K562 (cell line): Measurements from ENCODE around the gene DENND1A. TPM values are rescaled to one million over a fixed set of nuclear protein-coding genes. Genes with fewer than 3 reads are reported as not detected.

Experiments used
- ATAC-seq: fragments of 200-7000 bp; cut with Tn5 transposase; 3 replicates; pipeline ENCODE4 v1.9.1; 2020; ENCODE audit warnings: moderate library complexity
- BruUV-seq: library from RNA; stranded (reverse); fragments of 400-500 nt; replicated peaks from 2 replicates; lab custom pipeline; 2021; lab: Mats Ljungman, UMichigan
- CTCF ChIA-PET: fragments of 300-600 bp; formaldehyde crosslinking; extraction: SDS; loops from one replicate; lab custom pipeline; 2021; ENCODE audit warnings: low intra/inter-chr PET ratio; lab: Yijun Ruan, JAX
- POLR2A ChIA-PET: fragments of 300-600, 350-650 bp; sonication (Branson Sonifier 250); formaldehyde crosslinking; extraction: SDS; loops from one replicate; lab custom pipeline; 2021; ENCODE audit warnings: antibody characterized with exemption, inconsistent platforms; lab: Yijun Ruan, JAX
- DNase-seq, 4 experiments: peaks; one replicate each; pipeline versions ENCODE4 v3.0.0 to v3.0.0-alpha.2; 2011 to 2018; ENCODE audit warnings: low spot score in 3 of 4, mixed read lengths in 3 of 4; ENCODE audit errors: extremely low read depth in 1 of 4
- FAIRE-seq: peaks from 2 replicates; lab custom pipeline; 2011; peaks lifted over from hg19 to GRCh38; lab: Jason Lieb, UNC
- H2AFZ ChIP-seq: 2 replicates; pipeline ENCODE4 v1.6.0; 2011; ENCODE audit warnings: low read depth, low read length, control low read depth, inconsistent platforms
- H3K27ac ChIP-seq: fragments of 200-600 bp; 3 replicates; pipeline ENCODE4 v1.8.0; 2011; ENCODE audit warnings: low read depth, mild to moderate bottlenecking, control low read depth, inconsistent platforms, low read length, moderate library complexity, mixed read lengths; ENCODE audit errors: extremely low read depth
- H3K27me3 ChIP-seq, 2 experiments: fragments of 300-600 bp in 1 of 2; 2 replicates in 1 of 2; 3 replicates in 1 of 2; pipeline versions ENCODE4 v1.6.0 to v1.8.0; 2011; ENCODE audit warnings: inconsistent platforms in 2 of 2, low read length in 2 of 2, mild to moderate bottlenecking in 1 of 2, mixed read lengths in 1 of 2, moderate library complexity in 1 of 2; ENCODE audit not compliant: control insufficient read depth in 2 of 2, insufficient read depth in 2 of 2
- H3K36me3 ChIP-seq: fragments of 300-600 bp; 3 replicates; pipeline ENCODE4 v1.8.0; 2011; ENCODE audit warnings: mild to moderate bottlenecking, low read length, inconsistent platforms; ENCODE audit not compliant: control insufficient read depth, insufficient read depth
- H3K4me1 ChIP-seq, 2 experiments: fragments of 200-600 bp in 1 of 2; replicated peaks in 1 of 2; 2 replicates in 1 of 2; 3 replicates in 1 of 2; pipeline versions ENCODE4 v1.5.1 to v1.8.0; 2011; ENCODE audit warnings: inconsistent platforms in 2 of 2, low read length in 2 of 2, mild to moderate bottlenecking in 1 of 2, mixed read lengths in 1 of 2, moderate library complexity in 1 of 2; ENCODE audit not compliant: control insufficient read depth in 2 of 2, insufficient read depth in 2 of 2
- H3K4me2 ChIP-seq: 2 replicates; pipeline ENCODE4 v1.6.1; 2011; ENCODE audit warnings: low read length, control low read depth, inconsistent platforms, mixed read lengths; ENCODE audit not compliant: insufficient read depth
- H3K4me3 ChIP-seq: fragments of 200-600 bp; sonication (generic), shearing (Covaris generic); 2 replicates; pipeline ENCODE4 v1.5.1; 2016; ENCODE audit warnings: control low read depth, inconsistent platforms
- H3K79me2 ChIP-seq: fragments of 200-600 bp; 3 replicates; pipeline ENCODE4 v1.8.0; 2011; ENCODE audit warnings: low read length, inconsistent platforms; ENCODE audit not compliant: control insufficient read depth, insufficient read depth
- H3K9ac ChIP-seq, 2 experiments: 2 replicates each; pipeline versions ENCODE4 v1.6.0 to v1.6.1; 2011; ENCODE audit warnings: low read depth in 2 of 2, low read length in 2 of 2, control low read depth in 1 of 2, inconsistent platforms in 1 of 2, mild to moderate bottlenecking in 1 of 2, mixed read lengths in 1 of 2; ENCODE audit not compliant: insufficient read depth in 1 of 2
- H3K9me1 ChIP-seq: one replicate; pipeline ENCODE4 v1.6.0; 2011; ENCODE audit warnings: inconsistent platforms, mild to moderate bottlenecking, low read length, moderate library complexity; ENCODE audit not compliant: control insufficient read depth, insufficient read depth
- H3K9me3 ChIP-seq: replicated peaks from 2 replicates; pipeline ENCODE4 v1.5.1; 2011; ENCODE audit warnings: low read depth, low read length, inconsistent platforms; ENCODE audit not compliant: control insufficient read depth, insufficient read depth
- H4K20me1 ChIP-seq: replicated peaks from 2 replicates; pipeline ENCODE4 v1.6.1; 2011; ENCODE audit warnings: low read length, inconsistent platforms, mixed read lengths; ENCODE audit not compliant: control insufficient read depth, insufficient read depth
- ARNT ChIP-seq, 2 experiments: fragments of 450-650 bp; IDR thresholded peaks; 2 replicates each; pipeline ENCODE4 v1.6.1; 2016; ENCODE audit warnings: mild to moderate bottlenecking in 1 of 2
- BCL6 ChIP-seq: fragments of 250-450 bp; sonication (Bioruptor Pico); IDR thresholded peaks from 2 replicates; pipeline ENCODE4 v1.4.0; 2020
- CCAR2 ChIP-seq: fragments of 200-400 bp; formaldehyde crosslinking; IDR thresholded peaks from 2 replicates; pipeline ENCODE4 v1.6.1; 2017; ENCODE audit warnings: mild to moderate bottlenecking, low read depth, low read length
- ESRRA ChIP-seq: fragments of 450-650 bp; IDR thresholded peaks from 2 replicates; pipeline ENCODE4 v1.6.1; 2014; ENCODE audit warnings: low read depth, mild to moderate bottlenecking, moderate library complexity, borderline replicate concordance
- KAT2B ChIP-seq: IDR thresholded peaks from one replicate; pipeline ENCODE4 v1.6.1; 2012; ENCODE audit warnings: low read depth, mild to moderate bottlenecking, control low read depth, inconsistent platforms, low read length, moderate library complexity
- KAT7 ChIP-seq: sonication (generic); formaldehyde crosslinking; IDR thresholded peaks from 2 replicates; pipeline ENCODE4 v1.8.0; 2022; ENCODE audit warnings: missing genetic modification reagents, mild to moderate bottlenecking, borderline replicate concordance
- MTA2 ChIP-seq: fragments of 450-650 bp; IDR thresholded peaks from 2 replicates; pipeline ENCODE4 v1.6.1; 2016; ENCODE audit warnings: low read depth
- MYC ChIP-seq, 2 experiments: fragments of 250-450 bp in 1 of 2; sonication (Bioruptor Pico) in 1 of 2; IDR thresholded peaks; 2 replicates each; pipeline versions ENCODE4 v1.5.1 to v1.6.1; 2012 to 2021; ENCODE audit warnings: low read depth in 2 of 2, borderline replicate concordance in 1 of 2, improper control_type of control experiment in 1 of 2, low read length in 1 of 2, mild to moderate bottlenecking in 1 of 2, moderate library complexity in 1 of 2
- POLR3A ChIP-seq: IDR thresholded peaks from 2 replicates; pipeline ENCODE4 v1.6.1; 2011; ENCODE audit warnings: borderline replicate concordance, mild to moderate bottlenecking, moderate library complexity; ENCODE audit not compliant: insufficient read length, insufficient read depth; ENCODE audit errors: extremely low read depth
- RB1 ChIP-seq: fragments of 450-650 bp; IDR thresholded peaks from 2 replicates; pipeline ENCODE4 v1.6.1; 2017; ENCODE audit warnings: low read depth, mild to moderate bottlenecking
- TEAD2 ChIP-seq: fragments of 450-650 bp; IDR thresholded peaks from 2 replicates; pipeline ENCODE4 v1.6.1; 2016; ENCODE audit warnings: missing genetic modification characterization, control low read depth, missing compliant biosample characterization
- ZBTB34 ChIP-seq: fragments of 250-450 bp; sonication (Bioruptor Pico); IDR thresholded peaks from 2 replicates; pipeline ENCODE4 v1.8.0; 2021; ENCODE audit warnings: mild to moderate bottlenecking, moderate library complexity
- ZNF24 ChIP-seq: fragments of 450-650 bp; IDR thresholded peaks from 2 replicates; pipeline ENCODE4 v1.6.1; 2016
- ZNF398 ChIP-seq: fragments of 250-450 bp; sonication (Bioruptor Pico); IDR thresholded peaks from 2 replicates; pipeline ENCODE4 v1.8.0; 2021; ENCODE audit warnings: moderate library complexity, mild to moderate bottlenecking, inconsistent platforms
- WGBS: fragments of 100-300 bp; shearing (Covaris generic); methylation state at CpG from one replicate; pipeline ENCODE4 v1.1.6; 2016; ENCODE audit warnings: low coverage, mixed read lengths; ENCODE audit not compliant: insufficient coverage; ENCODE audit errors: missing lambda C conversion rate; 5-methylcytosine and 5-hydroxymethylcytosine counted together
- in situ Hi-C: fragments of 300-500 bp; cut with MboI; formaldehyde crosslinking; loops from 4 replicates; pipeline ENCODE4 v1.15.0; 2018; ENCODE audit warnings: inconsistent platforms, mixed read lengths
- intact Hi-C: fragments of 100-400 bp; cut with micrococcal nuclease; formaldehyde crosslinking; loops from 2 replicates; pipeline ENCODE4 v1.14.2; 2022
- polyA plus RNA-seq, 8 experiments: library from polyadenylated mRNA; depleted of rRNA in 4 of 8; stranded (reverse) in 5 of 8; unstranded in 3 of 8; fragments of >200 nt; fragmentation: Nextera tagmentation in 2 of 8; fragmentation: Illumina TruSeq in 1 of 8; extraction: Ambion mirVana in 2 of 8; extraction: Trizol in 1 of 8; gene quantifications; 2 replicates each; pipeline versions ENCODE4 v1.2.1 to v1.2.3, GENCODE V29; 2011 to 2014; ENCODE audit warnings: inconsistent platforms in 1 of 8, missing spikeins in 1 of 8
- total RNA-seq, 7 experiments: library from RNA; depleted of rRNA in 6 of 7; stranded (reverse); fragments of >200 nt in 6 of 7; fragmentation: Illumina TruSeq in 2 of 7; extraction: Trizol in 2 of 7; gene quantifications; 2 replicates each; pipeline versions ENCODE4 v1.2.1 to v1.2.3, GENCODE V29; 2011 to 2021; ENCODE audit warnings: low replicate concordance in 1 of 7
- TF ChIP-seq, protein P1 (sequence below), 2 experiments: fragments of 450-650 bp in 1 of 2; IDR thresholded peaks; 2 replicates each; pipeline ENCODE4 v1.6.1; 2011 to 2017; ENCODE audit warnings: low read depth in 2 of 2, antibody characterized with exemption in 1 of 2, borderline replicate concordance in 1 of 2, low read length in 1 of 2, mild to moderate bottlenecking in 1 of 2, mixed read lengths in 1 of 2; ENCODE audit not compliant: control insufficient read depth in 1 of 2

The DENND1A gene
- total and polyA plus RNA-seq, 9 of the 15 experiments (the other 6 are each of a cell fraction or from before 2014, with no cell fraction given): 7.6 to 29.5 (median 15.7) TPM

DNA sequence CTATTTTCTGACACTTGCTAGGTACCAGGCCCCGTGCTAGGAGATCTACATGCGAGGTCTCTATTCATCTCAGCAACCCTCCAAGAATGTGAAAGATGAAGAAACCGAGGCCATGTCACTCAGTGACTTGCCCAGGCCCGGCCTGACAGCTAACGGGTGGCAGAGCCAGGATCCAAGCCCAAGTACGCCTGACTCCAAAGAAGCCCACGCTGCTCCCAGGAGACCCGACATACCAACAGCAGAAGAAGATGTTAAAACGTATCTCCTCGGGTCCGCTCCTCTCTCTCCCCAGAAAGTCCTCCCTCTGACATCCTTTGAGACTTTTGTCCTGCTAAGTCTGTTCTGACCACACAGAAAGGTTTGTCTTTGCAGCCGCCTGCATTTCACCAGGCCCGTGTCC is 508.7 kb downstream of the DENND1A start (continued):
- TF ChIP-seq ARNT (IDR thresholded peaks at IDR 0.05): no peak
- TF ChIP-seq ZNF24: no peak
- TF ChIP-seq MTA2: no peak
- TF ChIP-seq ZNF398 (CRISPR knock-in tag): no peak
- TF ChIP-seq TEAD2: no peak
- TF ChIP-seq, all 486 proteins: peak for 0

DNA sequence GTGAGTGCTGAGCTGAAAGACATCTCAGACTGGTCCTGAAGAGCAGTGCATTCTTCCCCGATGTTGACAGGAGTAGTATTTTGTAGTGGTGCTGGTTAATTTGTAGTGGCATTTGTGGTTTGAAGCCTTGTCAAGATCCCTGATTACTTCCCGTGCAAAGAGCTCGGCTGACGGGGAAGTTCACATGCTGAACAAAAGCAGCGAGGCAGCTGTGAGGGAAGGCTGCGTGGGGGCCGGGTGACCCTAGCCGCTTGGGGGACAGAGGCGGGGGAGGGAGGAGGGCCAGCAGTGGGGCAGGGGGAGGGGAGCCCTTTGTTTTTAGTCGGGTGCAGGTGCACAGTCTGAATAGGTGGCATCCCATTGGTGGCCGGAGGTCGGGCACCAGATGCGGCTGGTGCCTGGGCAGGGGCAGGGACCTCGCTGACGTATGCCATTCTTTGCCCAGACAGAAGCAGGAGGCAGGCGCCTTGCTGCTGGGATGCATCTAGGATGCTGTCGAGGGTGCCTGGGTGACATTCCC is 509.3 kb downstream of the DENND1A start:
- Histone ChIP-seq H3K4me2 (no peak overlapping the region), H3K4me3 (no peak overlapping the region), H3K4me1 (no peaks in the 10 kb centered on the region), H3K79me2 (no peaks in the 10 kb centered on the region), H3K27ac (no peak overlapping the region), H2AFZ (no peak overlapping the region), H3K9ac (no peak overlapping the region; a peak in 1 of 4 replicates), H3K27me3 (no peaks in the 10 kb centered on the region), H4K20me1 (no peaks in the 10 kb centered on the region; the same call in none of the 2 replicates), H3K9me3 (no peaks in the 10 kb centered on the region), H3K9me1 (no peaks in the 10 kb centered on the region), H3K36me3 (no peaks in the 10 kb centered on the region)
- in situ Hi-C loops: no loop called here
- no peak for FAIRE-seq
- 50% methylated on average over 9 of the region's 17 CpGs for WGBS
- no peak for DNase-seq
- intact Hi-C loops: no loop called here
- CTCF ChIA-PET: no interaction called here
- no peak for ATAC-seq
- no TSS peak for BruUV-seq
- POLR2A ChIA-PET: no interaction called here
- no peak for TF ChIP-seq BCL6 (CRISPR knock-in tag)
- TF ChIP-seq ESRRA: no peak
- no peak for TF ChIP-seq POLR3A
- TF ChIP-seq ZBTB34 (CRISPR knock-in tag): no peak
- no peak for TF ChIP-seq CCAR2
- TF ChIP-seq, protein P1, sequence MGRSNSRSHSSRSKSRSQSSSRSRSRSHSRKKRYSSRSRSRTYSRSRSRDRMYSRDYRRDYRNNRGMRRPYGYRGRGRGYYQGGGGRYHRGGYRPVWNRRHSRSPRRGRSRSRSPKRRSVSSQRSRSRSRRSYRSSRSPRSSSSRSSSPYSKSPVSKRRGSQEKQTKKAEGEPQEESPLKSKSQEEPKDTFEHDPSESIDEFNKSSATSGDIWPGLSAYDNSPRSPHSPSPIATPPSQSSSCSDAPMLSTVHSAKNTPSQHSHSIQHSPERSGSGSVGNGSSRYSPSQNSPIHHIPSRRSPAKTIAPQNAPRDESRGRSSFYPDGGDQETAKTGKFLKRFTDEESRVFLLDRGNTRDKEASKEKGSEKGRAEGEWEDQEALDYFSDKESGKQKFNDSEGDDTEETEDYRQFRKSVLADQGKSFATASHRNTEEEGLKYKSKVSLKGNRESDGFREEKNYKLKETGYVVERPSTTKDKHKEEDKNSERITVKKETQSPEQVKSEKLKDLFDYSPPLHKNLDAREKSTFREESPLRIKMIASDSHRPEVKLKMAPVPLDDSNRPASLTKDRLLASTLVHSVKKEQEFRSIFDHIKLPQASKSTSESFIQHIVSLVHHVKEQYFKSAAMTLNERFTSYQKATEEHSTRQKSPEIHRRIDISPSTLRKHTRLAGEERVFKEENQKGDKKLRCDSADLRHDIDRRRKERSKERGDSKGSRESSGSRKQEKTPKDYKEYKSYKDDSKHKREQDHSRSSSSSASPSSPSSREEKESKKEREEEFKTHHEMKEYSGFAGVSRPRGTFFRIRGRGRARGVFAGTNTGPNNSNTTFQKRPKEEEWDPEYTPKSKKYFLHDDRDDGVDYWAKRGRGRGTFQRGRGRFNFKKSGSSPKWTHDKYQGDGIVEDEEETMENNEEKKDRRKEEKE (IDR thresholded peaks at IDR 0.05; ENCODE audit: borderline replicate concordance in 1 of 2, control insufficient read depth in 1 of 2, low read depth in 2 of 2, low read length in 1 of 2): no peak
- no peak for TF ChIP-seq MYC (IDR thresholded peaks at IDR 0.05; ENCODE audit: low read depth, low read length)
- TF ChIP-seq MYC (CRISPR knock-in tag; IDR thresholded peaks at IDR 0.05; ENCODE audit: borderline replicate concordance, low read depth): no peak
- no peak for TF ChIP-seq KAT7 (CRISPR knock-in tag)
- TF ChIP-seq KAT2B: no peak
- TF ChIP-seq RB1: no peak
